Fibroblast of lung (primary cell): ENCODE results near the gene HOPX. TPM values are rescaled to one million over a fixed set of nuclear protein-coding genes. Genes with fewer than 3 reads are reported as not detected.

Experiments used
- DNase-seq, 2 donors: peaks; one replicate each; pipeline versions ENCODE4 v3.0.0 to v3.0.0-alpha.2; 2010; ENCODE audit warnings: low read depth in 2 of 2
- H2AFZ ChIP-seq: 2 replicates; pipeline ENCODE4 v1.5.1; 2012; ENCODE audit warnings: low read length, control low read depth, inconsistent platforms
- H3K27ac ChIP-seq: 2 replicates; pipeline ENCODE4 v1.5.1; 2011; ENCODE audit warnings: low read length, control low read depth; ENCODE audit not compliant: insufficient read depth
- H3K27me3 ChIP-seq: 2 replicates; pipeline ENCODE4 v1.5.1; 2011; ENCODE audit warnings: mild to moderate bottlenecking, low read length; ENCODE audit not compliant: control insufficient read depth, insufficient read depth
- H3K36me3 ChIP-seq: 2 replicates; pipeline ENCODE4 v1.5.1; 2011; ENCODE audit warnings: low read length; ENCODE audit not compliant: control insufficient read depth, insufficient read depth
- H3K4me1 ChIP-seq: 2 replicates; pipeline ENCODE4 v1.5.1; 2011; ENCODE audit warnings: low read length; ENCODE audit not compliant: control insufficient read depth, insufficient read depth; ENCODE audit errors: extremely low read depth
- H3K4me2 ChIP-seq: 2 replicates; pipeline ENCODE4 v1.5.1; 2011; ENCODE audit warnings: low read length, control low read depth; ENCODE audit not compliant: insufficient read depth; ENCODE audit errors: extremely low read depth
- H3K4me3 ChIP-seq, 4 experiments: fragments of 200-600 bp in 1 of 4; sonication (generic) in 1 of 4; replicated peaks in 1 of 4; 2 replicates each; pipeline ENCODE4 v1.5.1; 2011 to 2016; ENCODE audit warnings: low read length in 4 of 4, low read depth in 3 of 4, mild to moderate bottlenecking in 3 of 4, control low read depth in 2 of 4, inconsistent platforms in 1 of 4, mixed read lengths in 1 of 4; ENCODE audit not compliant: insufficient read depth in 1 of 4; ENCODE audit errors: control extremely low read depth in 1 of 4
- H3K79me2 ChIP-seq: 2 replicates; pipeline ENCODE4 v1.5.1; 2012; ENCODE audit warnings: mild to moderate bottlenecking, low read length, inconsistent platforms; ENCODE audit not compliant: control insufficient read depth, insufficient read depth
- H3K9ac ChIP-seq: 2 replicates; pipeline ENCODE4 v1.5.1; 2011; ENCODE audit warnings: mild to moderate bottlenecking, low read length, control low read depth; ENCODE audit not compliant: insufficient read depth
- H3K9me3 ChIP-seq: 2 replicates; pipeline ENCODE4 v1.5.1; 2012; ENCODE audit warnings: low read depth, low read length; ENCODE audit not compliant: control insufficient read depth, insufficient read depth
- H4K20me1 ChIP-seq: 2 replicates; pipeline ENCODE4 v1.5.1; 2011; ENCODE audit warnings: low read length; ENCODE audit not compliant: control insufficient read depth, insufficient read depth; ENCODE audit errors: extremely low read depth
- CTCF ChIP-seq, 2 donors: IDR thresholded peaks in 1 of 2; conservative IDR thresholded peaks in 1 of 2; 1 replicate in 1 of 2; 2 replicates in 1 of 2; pipeline ENCODE4 v1.5.1; 2011 to 2012; ENCODE audit warnings: low read length in 2 of 2, control low read depth in 1 of 2, inconsistent platforms in 1 of 2, low read depth in 1 of 2, mild to moderate bottlenecking in 1 of 2
- EZH2 ChIP-seq: IDR thresholded peaks from 2 replicates; pipeline ENCODE4 v1.5.1; 2012; ENCODE audit warnings: low read length, control low read depth, mild to moderate bottlenecking; ENCODE audit errors: missing control alignments
- polyA plus RNA-seq, 2 donors: library from polyadenylated mRNA; depleted of rRNA in 1 of 2; stranded (reverse) in 1 of 2; unstranded in 1 of 2; fragments of >200 nt; gene quantifications; 2 replicates each; pipeline ENCODE4 v1.2.1, GENCODE V29; 2011 to 2012; ENCODE audit warnings: missing spikeins in 1 of 2
- total RNA-seq: library from RNA; depleted of rRNA; stranded (reverse); fragments of >200 nt; gene quantifications from 2 replicates; pipeline ENCODE4 v1.2.1, GENCODE V29; 2014

HOPX gene
- total and polyA plus RNA-seq, 2 donors (not counting 1 experiment from before 2014, with no cell fraction given) = 2.4 to 11.4 TPM

GRCh38 chr4:56626420-56626819 is 54.7 kb downstream of the HOPX start:
- Histone ChIP-seq H3K36me3 (no peaks in the 10 kb centered on the region), H3K79me2 (no peaks in the 10 kb centered on the region), H3K4me1 (peaks cover 5% of the 10 kb centered on the region), H3K4me3 (no peak overlapping the region), H4K20me1 (no peaks in the 10 kb centered on the region), H3K27ac (no peak overlapping the region), H3K9me3 (no peaks in the 10 kb centered on the region), H2AFZ (no peak overlapping the region), H3K9ac (no peak overlapping the region), H3K27me3 (no peaks in the 10 kb centered on the region), H3K4me2 (no peak overlapping the region)
- no peak for TF ChIP-seq CTCF (conservative IDR thresholded peaks at IDR 0.05 in 1 of 2, IDR thresholded peaks at IDR 0.05 in 1 of 2; ENCODE audit: low read depth in 1 of 2, low read length in 2 of 2)
- no peak for TF ChIP-seq EZH2
- DNase-seq = no peak

GRCh38 chr4:56622176-56622575 is 58.9 kb downstream of the HOPX start:
- Histone ChIP-seq H3K9me3 (no peaks in the 10 kb centered on the region), H3K27ac (no peak overlapping the region), H3K4me3 (no peak overlapping the region), H3K36me3 (no peaks in the 10 kb centered on the region), H3K9ac (no peak overlapping the region), H3K27me3 (no peaks in the 10 kb centered on the region), H3K4me1 (no peaks in the 10 kb centered on the region), H4K20me1 (no peaks in the 10 kb centered on the region), H2AFZ (no peak overlapping the region), H3K4me2 (no peak overlapping the region), H3K79me2 (no peaks in the 10 kb centered on the region)
- no peak for DNase-seq
- no peak for TF ChIP-seq CTCF (conservative IDR thresholded peaks at IDR 0.05 in 1 of 2, IDR thresholded peaks at IDR 0.05 in 1 of 2; ENCODE audit: low read depth in 1 of 2, low read length in 2 of 2)

GRCh38 chr4:56619816-56620215 is 61.3 kb downstream of the HOPX start:
- no peak for TF ChIP-seq CTCF (conservative IDR thresholded peaks at IDR 0.05 in 1 of 2, IDR thresholded peaks at IDR 0.05 in 1 of 2; ENCODE audit: low read depth in 1 of 2, low read length in 2 of 2)
- TF ChIP-seq EZH2 = no peak
- no peaks in the 10 kb centered on the region for H3K27me3 ChIP-seq
- H3K4me2 ChIP-seq = no peak overlapping the region
- H3K79me2 ChIP-seq = no peaks in the 10 kb centered on the region
- no peaks in the 10 kb centered on the region for H3K36me3 ChIP-seq
- no peak overlapping the region for H2AFZ ChIP-seq
- no peaks in the 10 kb centered on the region for H3K4me1 ChIP-seq
- no peak overlapping the region for H3K27ac ChIP-seq
- H3K4me3 ChIP-seq = no peak overlapping the region
- no peaks in the 10 kb centered on the region for H3K9me3 ChIP-seq
- no peak for DNase-seq
- H4K20me1 ChIP-seq = no peaks in the 10 kb centered on the region
- no peak overlapping the region for H3K9ac ChIP-seq
